ENCODE data around the gene KREMEN2. TPM values are rescaled to one million over a fixed set of nuclear protein-coding genes. Genes with fewer than 3 reads are reported as not detected.

Gene KREMEN2
- total RNA-seq, 4 donors from 2014 or later, result 0.19 to 3.9 (median 2.1) TPM; not detected in 1

- H3K27ac ChIP-seq, result no peak overlapping the region
- TF ChIP-seq CTCF (IDR thresholded peaks at IDR 0.05) (no peak), POLR2A (IDR thresholded peaks at IDR 0.05) (no peak)
- no peaks in the 10 kb centered on the region for H3K9me3 ChIP-seq
- DNase-seq, result no peak
- no peak overlapping the region for H3K4me3 ChIP-seq
- peaks cover 0 to 95% (median 24%) of the 10 kb centered on the region in 4 donors for H3K27me3 ChIP-seq
- 61% methylated on average over 18 of the region's 27 CpGs; no CpG with 5 or more reads in 1 of the 2 donors for WGBS, 2 donors
- H3K4me1 ChIP-seq, result peaks cover 0 to 38% (median 9%) of the 10 kb centered on the region in 3 donors
- no peaks in the 10 kb centered on the region for H3K36me3 ChIP-seq
- intact Hi-C loops (cut with DNase I), result no loop called here
Observed at GRCh38 chr16:3013491-3013951, 49.4 kb downstream of the KREMEN2 start.

- H3K27me3 ChIP-seq, result peaks cover 0 to 95% (median 24%) of the 10 kb centered on the region in 4 donors
- 21 to 54% methylated on average over 2 to 4 of the region's 12 CpGs for WGBS, 2 donors
- H3K27ac ChIP-seq, result no peak overlapping the region
- H3K36me3 ChIP-seq, result no peaks in the 10 kb centered on the region
- TF ChIP-seq CTCF (IDR thresholded peaks at IDR 0.05) (no peak), POLR2A (IDR thresholded peaks at IDR 0.05) (no peak)
- DNase-seq, result no peak
- no peaks in the 10 kb centered on the region for H3K9me3 ChIP-seq
- H3K4me1 ChIP-seq, result peaks cover 0 to 37% (median 9%) of the 10 kb centered on the region in 3 donors
- no peak overlapping the region for H3K4me3 ChIP-seq
- intact Hi-C loops (cut with DNase I), result no loop called here
Observed at GRCh38 chr16:3013998-3014690, 50.1 kb downstream of the KREMEN2 start.

DNA sequence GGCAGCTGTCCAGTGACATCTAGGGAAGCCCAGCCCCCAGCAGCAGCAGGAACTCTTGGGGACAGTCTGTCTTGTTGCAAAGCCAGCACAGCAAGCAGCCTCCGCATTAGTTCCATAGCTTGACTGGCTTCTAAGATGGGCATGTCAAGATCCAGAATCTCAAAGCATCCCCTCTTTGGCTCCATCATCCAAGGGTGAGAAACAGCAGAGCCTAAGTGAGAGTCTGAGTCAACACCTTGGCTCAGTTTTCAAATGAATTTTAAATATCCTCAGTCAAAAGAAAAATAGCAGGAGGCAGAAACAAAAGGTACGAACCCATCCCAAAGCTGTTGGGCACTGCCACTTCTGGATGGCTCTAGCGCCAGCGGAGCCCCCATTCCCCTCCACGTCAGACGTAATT lies 50.9 kb downstream of the KREMEN2 start:
- 76 to 95% methylated on average over 6 of the region's 6 CpGs for WGBS, 2 donors
- TF ChIP-seq CTCF (IDR thresholded peaks at IDR 0.05), result no peak
- TF ChIP-seq POLR2A (IDR thresholded peaks at IDR 0.05), result no peak
- Histone ChIP-seq H3K9me3 (no peaks in the 10 kb centered on the region), H3K4me1 (peaks cover 4 to 37% (median 6%) of the 10 kb centered on the region in 3 donors), H3K27me3 (peaks cover 0 to 90% (median 24%) of the 10 kb centered on the region in 4 donors), H3K36me3 (no peaks in the 10 kb centered on the region), H3K4me3 (no peak overlapping the region), H3K27ac (no peak overlapping the region)
- intact Hi-C loops (cut with DNase I), result no loop called here
- DNase-seq, result no peak

DNA sequence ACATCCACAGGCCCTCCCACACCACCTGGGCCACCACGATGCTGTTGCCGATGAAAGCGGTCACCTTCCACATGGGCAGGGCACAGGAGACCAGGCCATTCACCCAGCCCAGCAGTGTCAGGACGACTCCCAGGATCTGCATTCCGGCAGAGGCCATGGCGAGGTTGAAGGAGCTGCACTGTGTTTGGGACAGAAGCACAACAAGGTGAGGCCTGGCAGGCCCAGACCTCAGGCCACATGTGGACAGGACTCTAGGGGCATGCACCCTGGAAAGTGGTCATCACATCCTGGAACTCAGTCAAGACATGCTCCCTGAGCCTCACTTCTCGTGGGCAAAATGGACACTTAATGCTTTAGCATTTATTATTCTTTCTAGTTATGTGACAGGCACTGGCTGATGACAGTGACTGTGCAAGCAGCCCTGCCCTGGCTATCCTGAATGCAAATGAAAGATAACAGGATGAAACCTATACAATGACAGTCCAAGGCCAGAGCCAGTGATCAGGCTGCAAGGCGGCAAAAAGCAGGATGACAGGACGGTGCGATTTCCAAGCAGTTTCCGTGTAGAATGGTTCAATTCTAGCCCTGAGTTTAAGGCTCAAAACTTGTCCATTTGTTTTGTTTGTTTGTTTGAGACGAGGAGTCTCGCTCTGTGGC lies 51.9 kb downstream of the KREMEN2 start:
- H3K27ac ChIP-seq, result no peak overlapping the region
- WGBS, 2 donors, result 79 to 87% methylated on average over 7 to 10 of the region's 13 CpGs
- peaks cover 0 to 80% (median 24%) of the 10 kb centered on the region in 4 donors for H3K27me3 ChIP-seq
- intact Hi-C loops (cut with DNase I), result no loop called here
- no peak overlapping the region for H3K4me3 ChIP-seq
- TF ChIP-seq CTCF (IDR thresholded peaks at IDR 0.05), result no peak
- no peak for TF ChIP-seq POLR2A (IDR thresholded peaks at IDR 0.05)
- DNase-seq, result no peak
- peaks cover 9 to 44% (median 9%) of the 10 kb centered on the region in 3 donors for H3K4me1 ChIP-seq
- no peaks in the 10 kb centered on the region for H3K36me3 ChIP-seq
- H3K9me3 ChIP-seq, result no peaks in the 10 kb centered on the region

DNA sequence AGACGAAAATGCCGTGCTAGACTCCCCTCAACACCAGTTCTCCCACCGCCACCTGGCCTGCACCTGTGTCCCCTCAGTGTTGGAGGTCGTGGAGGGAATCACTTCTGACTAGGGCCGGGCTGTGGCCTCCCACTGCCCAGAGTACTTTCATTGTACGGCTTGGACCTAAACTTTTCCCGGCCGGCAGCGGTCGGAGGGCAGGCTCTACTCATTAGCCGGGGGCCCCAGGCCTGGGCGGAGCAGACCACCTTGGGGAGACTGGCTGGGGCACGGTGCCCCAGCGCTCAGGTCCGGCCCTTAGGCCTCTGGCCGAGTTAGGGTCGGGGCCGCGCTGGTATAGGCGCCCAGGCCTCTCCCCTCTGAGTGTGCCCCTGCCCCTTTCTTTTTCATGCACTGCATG lies 53.3 kb downstream of the KREMEN2 start:
- H3K4me3 ChIP-seq, result no peak overlapping the region
- H3K9me3 ChIP-seq, result no peaks in the 10 kb centered on the region
- intact Hi-C loops (cut with DNase I), result no loop called here
- peaks cover 22 to 55% (median 23%) of the 10 kb centered on the region in 3 donors for H3K4me1 ChIP-seq
- no peak overlapping the region for H3K27ac ChIP-seq
- no peaks in the 10 kb centered on the region for H3K36me3 ChIP-seq
- H3K27me3 ChIP-seq, result peaks cover 0 to 67% (median 15%) of the 10 kb centered on the region in 4 donors
- 44 to 71% methylated on average over 2 to 12 of the region's 20 CpGs for WGBS, 2 donors
- no peak for TF ChIP-seq POLR2A (IDR thresholded peaks at IDR 0.05)
- no peak for TF ChIP-seq CTCF (IDR thresholded peaks at IDR 0.05)
- DNase-seq, result no peak

All from esophagus squamous epithelium (tissue), 5 donors.